ENCODE measurements around the gene CLASP2. TPM values are rescaled to one million over a fixed set of nuclear protein-coding genes. Genes with fewer than 3 reads are reported as not detected.

CLASP2 gene
- total RNA-seq, 6 donors from 2014 or later: 41.2 to 99.5 (median 64.0) TPM

DNA sequence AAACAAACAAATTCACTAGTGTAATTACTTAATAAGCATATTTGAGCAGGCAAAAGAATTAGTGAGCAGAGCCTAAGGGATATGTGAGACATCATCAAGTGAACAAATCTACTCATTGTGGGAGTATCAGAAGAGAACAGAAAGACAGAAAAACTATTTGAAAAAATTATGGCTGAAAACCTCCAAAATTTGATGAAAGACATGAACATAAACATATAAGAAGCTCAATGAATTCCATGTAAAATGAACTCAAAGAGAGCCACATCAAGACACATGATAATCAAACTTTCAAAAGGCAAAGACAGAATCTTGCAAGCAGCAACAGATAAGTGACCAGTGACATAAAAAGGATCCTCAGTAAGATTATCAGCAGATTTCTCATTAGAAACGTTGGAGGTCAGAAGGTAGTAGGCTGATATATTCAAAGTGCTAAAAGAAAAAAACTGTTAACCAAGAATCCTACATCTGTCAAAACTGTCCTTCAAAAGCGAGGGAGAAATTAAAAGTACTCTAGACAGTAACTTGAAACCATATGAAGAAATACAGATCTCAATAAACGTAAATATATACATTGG is 194.9 kb downstream of the CLASP2 start:
- H3K27ac ChIP-seq: no peak overlapping the region
- TF ChIP-seq, protein P1, sequence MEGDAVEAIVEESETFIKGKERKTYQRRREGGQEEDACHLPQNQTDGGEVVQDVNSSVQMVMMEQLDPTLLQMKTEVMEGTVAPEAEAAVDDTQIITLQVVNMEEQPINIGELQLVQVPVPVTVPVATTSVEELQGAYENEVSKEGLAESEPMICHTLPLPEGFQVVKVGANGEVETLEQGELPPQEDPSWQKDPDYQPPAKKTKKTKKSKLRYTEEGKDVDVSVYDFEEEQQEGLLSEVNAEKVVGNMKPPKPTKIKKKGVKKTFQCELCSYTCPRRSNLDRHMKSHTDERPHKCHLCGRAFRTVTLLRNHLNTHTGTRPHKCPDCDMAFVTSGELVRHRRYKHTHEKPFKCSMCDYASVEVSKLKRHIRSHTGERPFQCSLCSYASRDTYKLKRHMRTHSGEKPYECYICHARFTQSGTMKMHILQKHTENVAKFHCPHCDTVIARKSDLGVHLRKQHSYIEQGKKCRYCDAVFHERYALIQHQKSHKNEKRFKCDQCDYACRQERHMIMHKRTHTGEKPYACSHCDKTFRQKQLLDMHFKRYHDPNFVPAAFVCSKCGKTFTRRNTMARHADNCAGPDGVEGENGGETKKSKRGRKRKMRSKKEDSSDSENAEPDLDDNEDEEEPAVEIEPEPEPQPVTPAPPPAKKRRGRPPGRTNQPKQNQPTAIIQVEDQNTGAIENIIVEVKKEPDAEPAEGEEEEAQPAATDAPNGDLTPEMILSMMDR (IDR thresholded peaks at IDR 0.05): no peak
- TF ChIP-seq EP300 (IDR thresholded peaks at IDR 0.05) (no peak), POLR2AphosphoS5 (IDR thresholded peaks at IDR 0.05) (no peak), POLR2A (IDR thresholded peaks at IDR 0.05) (no peak)
- H3K9me3 ChIP-seq: peaks cover 0 to 18% (median 11%) of the 10 kb centered on the region in 4 donors
- DNase-seq: no peak
- no peaks in the 10 kb centered on the region for H3K27me3 ChIP-seq
- H3K4me1 ChIP-seq: no peaks in the 10 kb centered on the region
- no peak overlapping the region for H3K4me3 ChIP-seq
- no peak for ATAC-seq (ENCODE audit: low FRiP score in 2 of 2)
- WGBS, 2 donors: 93 to 96% methylated on average over 3 of the region's 3 CpGs
- peaks cover 0 to 36% (median 9%) of the 10 kb centered on the region in 4 donors for H3K36me3 ChIP-seq

- peaks cover 0 to 7% (median 6%) of the 10 kb centered on the region in 4 donors for H3K9me3 ChIP-seq
- ATAC-seq (ENCODE audit: low FRiP score in 2 of 2) (no peak), DNase-seq (no peak)
- H3K27ac ChIP-seq: no peak overlapping the region
- no peak overlapping the region for H3K4me3 ChIP-seq
- no peaks in the 10 kb centered on the region for H3K4me1 ChIP-seq
- WGBS, 2 donors: 94 to 100% methylated on average over 1 of the region's 1 CpG
- peaks cover 0 to 28% (median 9%) of the 10 kb centered on the region in 4 donors for H3K36me3 ChIP-seq
- H3K27me3 ChIP-seq: no peaks in the 10 kb centered on the region
- TF ChIP-seq EP300 (IDR thresholded peaks at IDR 0.05) (no peak), POLR2AphosphoS5 (IDR thresholded peaks at IDR 0.05) (no peak), POLR2A (IDR thresholded peaks at IDR 0.05) (no peak)
- TF ChIP-seq, protein P1 (IDR thresholded peaks at IDR 0.05): no peak
These were observed 196.3 kb downstream of the CLASP2 start for GRCh38 chr3:33521736-33522135.

GRCh38 chr3:33513262-33513863 is 204.7 kb downstream of the CLASP2 start:
- H3K9me3 ChIP-seq: no peaks in the 10 kb centered on the region
- ATAC-seq (ENCODE audit: low FRiP score in 2 of 2) (no peak), DNase-seq (no peak)
- H3K4me3 ChIP-seq: no peak overlapping the region
- WGBS, 2 donors: 84 to 96% methylated on average over 6 of the region's 6 CpGs
- H3K36me3 ChIP-seq: peaks cover 0 to 56% (median 8%) of the 10 kb centered on the region in 4 donors
- no peaks in the 10 kb centered on the region for H3K4me1 ChIP-seq
- H3K27ac ChIP-seq: no peak overlapping the region
- no peaks in the 10 kb centered on the region for H3K27me3 ChIP-seq
- no peak for TF ChIP-seq POLR2AphosphoS5 (IDR thresholded peaks at IDR 0.05)
- TF ChIP-seq POLR2A (IDR thresholded peaks at IDR 0.05): no peak

- Histone ChIP-seq H3K27me3 (no peaks in the 10 kb centered on the region), H3K27ac (no peak overlapping the region), H3K4me1 (no peaks in the 10 kb centered on the region), H3K9me3 (no peaks in the 10 kb centered on the region), H3K36me3 (peaks cover 2 to 59% (median 12%) of the 10 kb centered on the region in 4 donors), H3K4me3 (no peak overlapping the region)
- ATAC-seq (ENCODE audit: low FRiP score in 2 of 2) (no peak), DNase-seq (no peak)
- TF ChIP-seq, protein P1 (IDR thresholded peaks at IDR 0.05): no peak
- TF ChIP-seq POLR2A (IDR thresholded peaks at IDR 0.05) (no peak), POLR2AphosphoS5 (IDR thresholded peaks at IDR 0.05) (no peak), EP300 (IDR thresholded peaks at IDR 0.05) (no peak)
These were observed 213.0 kb downstream of the CLASP2 start for GRCh38 chr3:33505027-33505426.

DNA sequence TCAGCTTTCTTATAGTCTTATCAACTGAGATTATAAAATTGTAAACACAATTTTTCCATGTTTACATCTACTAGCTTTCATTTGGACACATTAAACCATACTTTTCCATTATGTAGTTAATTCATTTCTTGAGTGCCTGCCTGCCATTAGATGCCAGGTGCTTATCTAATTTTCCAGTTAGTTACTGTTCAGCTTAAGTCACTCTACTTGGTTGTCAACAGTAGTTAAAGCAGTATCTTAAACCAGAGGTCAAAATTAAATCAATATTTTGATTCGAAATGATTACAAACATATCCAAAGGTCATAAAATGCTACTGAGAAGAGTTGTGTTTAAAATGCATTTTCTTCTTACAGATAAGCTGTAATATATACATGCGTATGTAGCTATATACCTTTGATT is 221.6 kb downstream of the CLASP2 start:
- ATAC-seq (ENCODE audit: low FRiP score in 2 of 2) (no peak), DNase-seq (no peak)
- no peaks in the 10 kb centered on the region for H3K4me1 ChIP-seq
- no peak for TF ChIP-seq POLR2A (IDR thresholded peaks at IDR 0.05)
- TF ChIP-seq, protein P1 (IDR thresholded peaks at IDR 0.05): no peak
- H3K27me3 ChIP-seq: no peaks in the 10 kb centered on the region
- H3K4me3 ChIP-seq: no peak overlapping the region
- H3K9me3 ChIP-seq: no peaks in the 10 kb centered on the region
- no peak overlapping the region for H3K27ac ChIP-seq
- 87 to 93% methylated on average over 2 of the region's 2 CpGs for WGBS, 2 donors
- H3K36me3 ChIP-seq: peaks cover 2 to 29% (median 7%) of the 10 kb centered on the region in 4 donors
